K562 (cell line): ENCODE results near the gene TFAP2B. TPM values are rescaled to one million over a fixed set of nuclear protein-coding genes. Genes with fewer than 3 reads are reported as not detected.

Source experiments
- ATF7 ChIP-seq: fragments of 450-650 bp; IDR thresholded peaks from 2 replicates; pipeline ENCODE4 v1.7.1; 2014; ENCODE audit warnings: mild to moderate bottlenecking, moderate library complexity
- CBX2 ChIP-seq: fragments of 200-600 bp; sonication (generic); IDR thresholded peaks from one replicate; pipeline ENCODE4 v1.6.1; 2012; ENCODE audit warnings: mild to moderate bottlenecking, low read length, inconsistent platforms; ENCODE audit not compliant: insufficient read depth, poor library complexity, severe bottlenecking
- CBX5 ChIP-seq: IDR thresholded peaks from 2 replicates; pipeline ENCODE4 v1.6.1; 2014; ENCODE audit warnings: low read depth, borderline replicate concordance
- FOSL1 ChIP-seq: fragments of 200-800 bp; sonication (Bioruptor generic); conservative IDR thresholded peaks from 2 replicates; pipeline ENCODE4 v1.6.1; 2016; ENCODE audit warnings: missing genetic modification characterization, missing compliant biosample characterization
- IRF1 ChIP-seq: sonication (generic); formaldehyde crosslinking; IDR thresholded peaks from 2 replicates; pipeline ENCODE4 v1.8.0; 2022; ENCODE audit warnings: missing genetic modification reagents, mild to moderate bottlenecking, borderline replicate concordance
- KAT7 ChIP-seq: sonication (generic); formaldehyde crosslinking; IDR thresholded peaks from 2 replicates; pipeline ENCODE4 v1.8.0; 2022; ENCODE audit warnings: missing genetic modification reagents, mild to moderate bottlenecking, borderline replicate concordance
- KDM1A ChIP-seq, 2 experiments: fragments of 450-650 bp; IDR thresholded peaks; 2 replicates each; pipeline ENCODE4 v1.6.1; 2016; ENCODE audit warnings: mild to moderate bottlenecking in 2 of 2
- NFATC3 ChIP-seq: fragments of 450-650 bp; IDR thresholded peaks from 2 replicates; pipeline ENCODE4 v1.6.1; 2017; ENCODE audit warnings: mild to moderate bottlenecking
- NFIC ChIP-seq: fragments of 450-650 bp; IDR thresholded peaks from 2 replicates; pipeline ENCODE4 v1.6.1; 2017; ENCODE audit warnings: mild to moderate bottlenecking, inconsistent platforms
- NR2C2 ChIP-seq, 2 experiments: fragments of 200-800 bp in 1 of 2; sonication (Bioruptor generic) in 1 of 2; sonication (generic) in 1 of 2; formaldehyde crosslinking in 1 of 2; IDR thresholded peaks; 2 replicates each; pipeline versions ENCODE4 v1.6.1 to v1.8.0; 2016 to 2022; ENCODE audit warnings: mild to moderate bottlenecking in 1 of 2, missing compliant biosample characterization in 1 of 2, missing genetic modification characterization in 1 of 2, missing genetic modification reagents in 1 of 2
- TCF15 ChIP-seq: fragments of 250-450 bp; sonication (Bioruptor Pico); IDR thresholded peaks from 2 replicates; pipeline ENCODE4 v1.8.0; 2022; ENCODE audit warnings: moderate library complexity, mild to moderate bottlenecking, inconsistent platforms
- TSHZ1 ChIP-seq: fragments of 250-450 bp; sonication (Bioruptor Pico); IDR thresholded peaks from 2 replicates; pipeline ENCODE4 v1.4.0; 2020; ENCODE audit warnings: mild to moderate bottlenecking, moderate library complexity
- ZFP36 ChIP-seq: fragments of 150-350 bp; IDR thresholded peaks from 2 replicates; pipeline ENCODE4 v1.6.1; 2018; ENCODE audit warnings: low read length, low read depth; ENCODE audit not compliant: partially characterized antibody
- ZNF124 ChIP-seq: sonication (generic); formaldehyde crosslinking; IDR thresholded peaks from 2 replicates; pipeline ENCODE4 v1.8.1; 2022; ENCODE audit warnings: missing genetic modification reagents
- ZNF174 ChIP-seq: fragments of 250-450 bp; sonication (Bioruptor Pico); IDR thresholded peaks from 2 replicates; pipeline ENCODE4 v1.4.0; 2020; ENCODE audit warnings: mild to moderate bottlenecking
- ZNF23 ChIP-seq: fragments of 250-450 bp; sonication (Bioruptor Pico); IDR thresholded peaks from 2 replicates; pipeline ENCODE4 v1.4.0; 2020; ENCODE audit warnings: mild to moderate bottlenecking
- ZNF778 ChIP-seq: fragments of 450-650 bp; formaldehyde crosslinking; IDR thresholded peaks from 2 replicates; pipeline ENCODE4 v1.4.0; 2020; ENCODE audit warnings: mild to moderate bottlenecking, moderate library complexity
- polyA plus RNA-seq, 8 experiments: library from polyadenylated mRNA; depleted of rRNA in 4 of 8; stranded (reverse) in 5 of 8; unstranded in 3 of 8; fragments of >200 nt; fragmentation: Nextera tagmentation in 2 of 8; fragmentation: Illumina TruSeq in 1 of 8; extraction: Ambion mirVana in 2 of 8; extraction: Trizol in 1 of 8; gene quantifications; 2 replicates each; pipeline versions ENCODE4 v1.2.1 to v1.2.3, GENCODE V29; 2011 to 2014; ENCODE audit warnings: inconsistent platforms in 1 of 8, missing spikeins in 1 of 8
- total RNA-seq, 7 experiments: library from RNA; depleted of rRNA in 6 of 7; stranded (reverse); fragments of >200 nt in 6 of 7; fragmentation: Illumina TruSeq in 2 of 7; extraction: Trizol in 2 of 7; gene quantifications; 2 replicates each; pipeline versions ENCODE4 v1.2.1 to v1.2.3, GENCODE V29; 2011 to 2021; ENCODE audit warnings: low replicate concordance in 1 of 7
- TF ChIP-seq, protein P1 (sequence below): fragments of 250-450 bp; sonication (Bioruptor Pico); IDR thresholded peaks from 2 replicates; pipeline ENCODE4 v1.5.1; 2021; ENCODE audit warnings: mild to moderate bottlenecking
- TF ChIP-seq, protein P2 (sequence below): fragments of 450-650 bp; formaldehyde crosslinking; IDR thresholded peaks from 2 replicates; pipeline ENCODE4 v1.4.0; 2020; ENCODE audit warnings: mild to moderate bottlenecking, moderate library complexity

Gene TFAP2B
- total and polyA plus RNA-seq, 9 of the 15 experiments (the other 6 are each of a cell fraction or from before 2014, with no cell fraction given) = not detected

DNA sequence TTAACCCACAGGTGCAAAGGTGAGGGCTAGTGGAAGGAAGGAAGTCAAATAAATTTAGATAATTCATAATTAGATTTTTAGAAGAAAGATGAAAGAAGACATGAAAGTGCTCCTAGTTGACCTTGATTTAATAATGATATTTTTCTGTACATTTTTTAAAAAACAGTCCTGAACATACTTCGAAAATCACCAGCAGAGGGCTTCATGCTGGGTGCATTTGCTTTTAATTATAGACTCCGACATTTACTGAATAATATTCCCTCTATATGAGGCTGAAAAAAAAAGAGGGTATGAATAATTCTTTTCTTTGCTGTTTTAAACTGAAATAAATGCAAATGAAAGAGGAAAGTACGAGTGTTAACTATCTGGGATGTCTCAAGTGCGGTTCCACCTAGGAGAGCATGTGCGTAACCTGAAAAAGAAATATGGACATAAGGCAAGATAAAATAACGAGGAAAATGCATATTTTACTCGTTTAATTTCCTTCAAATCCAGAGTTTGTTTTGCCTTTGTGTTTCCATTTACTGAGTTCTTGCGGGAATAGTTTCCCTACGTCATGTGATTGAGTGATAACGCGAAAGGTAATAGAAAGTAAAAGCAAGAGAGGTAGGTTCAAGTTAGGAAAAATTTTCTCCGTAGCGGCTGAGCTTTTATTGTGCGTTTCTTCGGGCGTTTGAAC, 3.1 kb upstream of the TFAP2B start (continued):
- no peak for TF ChIP-seq IRF1
- TF ChIP-seq TSHZ1 (CRISPR knock-in tag) = no peak
- TF ChIP-seq ZFP36 = no peak
- TF ChIP-seq NFATC3 = no peak
- TF ChIP-seq, protein P1, sequence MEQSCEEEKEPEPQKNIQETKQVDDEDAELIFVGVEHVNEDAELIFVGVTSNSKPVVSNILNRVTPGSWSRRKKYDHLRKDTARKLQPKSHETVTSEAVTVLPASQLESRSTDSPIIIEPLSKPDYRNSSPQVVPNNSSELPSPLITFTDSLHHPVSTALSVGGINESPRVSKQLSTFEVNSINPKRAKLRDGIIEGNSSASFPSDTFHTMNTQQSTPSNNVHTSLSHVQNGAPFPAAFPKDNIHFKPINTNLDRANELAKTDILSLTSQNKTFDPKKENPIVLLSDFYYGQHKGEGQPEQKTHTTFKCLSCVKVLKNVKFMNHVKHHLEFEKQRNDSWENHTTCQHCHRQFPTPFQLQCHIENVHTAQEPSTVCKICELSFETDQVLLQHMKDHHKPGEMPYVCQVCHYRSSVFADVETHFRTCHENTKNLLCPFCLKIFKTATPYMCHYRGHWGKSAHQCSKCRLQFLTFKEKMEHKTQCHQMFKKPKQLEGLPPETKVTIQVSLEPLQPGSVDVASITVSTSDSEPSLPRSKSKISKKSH (CRISPR knock-in tag) = no peak
- TF ChIP-seq, protein P2, sequence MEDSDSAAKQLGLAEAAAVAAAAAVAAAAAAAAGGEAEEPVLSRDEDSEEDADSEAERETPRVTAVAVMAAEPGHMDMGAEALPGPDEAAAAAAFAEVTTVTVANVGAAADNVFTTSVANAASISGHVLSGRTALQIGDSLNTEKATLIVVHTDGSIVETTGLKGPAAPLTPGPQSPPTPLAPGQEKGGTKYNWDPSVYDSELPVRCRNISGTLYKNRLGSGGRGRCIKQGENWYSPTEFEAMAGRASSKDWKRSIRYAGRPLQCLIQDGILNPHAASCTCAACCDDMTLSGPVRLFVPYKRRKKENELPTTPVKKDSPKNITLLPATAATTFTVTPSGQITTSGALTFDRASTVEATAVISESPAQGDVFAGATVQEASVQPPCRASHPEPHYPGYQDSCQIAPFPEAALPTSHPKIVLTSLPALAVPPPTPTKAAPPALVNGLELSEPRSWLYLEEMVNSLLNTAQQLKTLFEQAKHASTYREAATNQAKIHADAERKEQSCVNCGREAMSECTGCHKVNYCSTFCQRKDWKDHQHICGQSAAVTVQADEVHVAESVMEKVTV (CRISPR knock-in tag) = peak; percentile 46; the same call in 1 of the 2 replicates
- no peak for TF ChIP-seq ZNF124 (CRISPR knock-in tag)
- TF ChIP-seq NR2C2 (CRISPR knock-in tag; IDR thresholded peaks at IDR 0.05) = no peak
- no peak for TF ChIP-seq NR2C2 (tag; IDR thresholded peaks at IDR 0.05)
- TF ChIP-seq KAT7 (CRISPR knock-in tag) = no peak
- TF ChIP-seq CBX2 = no peak
- no peak for TF ChIP-seq ZNF174 (CRISPR knock-in tag)
- TF ChIP-seq NFIC = no peak
- TF ChIP-seq ATF7 = peak; percentile 34; the same call in 1 of the 2 replicates
- TF ChIP-seq ZNF778 (CRISPR knock-in tag) = no peak
- peak; percentile 31; the same call in 1 of the 2 replicates for TF ChIP-seq FOSL1 (tag)
- no peak for TF ChIP-seq KDM1A (IDR thresholded peaks at IDR 0.05)
- TF ChIP-seq ZNF23 (CRISPR knock-in tag) = no peak
- no peak for TF ChIP-seq CBX5
- no peak for TF ChIP-seq TCF15 (CRISPR knock-in tag)
